Hindlimb muscle (tissue), 1 donor: ENCODE results near the gene AP3M1. TPM values are rescaled to one million over a fixed set of nuclear protein-coding genes. Genes with fewer than 3 reads are reported as not detected.
"Not testable (repeated sequence)": the region's sequence is repeated elsewhere in the genome, so short reads cannot be mapped to it uniquely, and the experiment has no call there.

Experiments used
- DNase-seq: peaks from one replicate; pipeline ENCODE4 v3.0.0-alpha.2; 2013
- polyA plus RNA-seq: library from polyadenylated mRNA; unstranded; fragments of 120-200 nt; gene quantifications from one replicate; pipeline ENCODE4 v1.2.1, GENCODE V29; 2013; ENCODE audit not compliant: insufficient read length

Gene AP3M1, protein sequence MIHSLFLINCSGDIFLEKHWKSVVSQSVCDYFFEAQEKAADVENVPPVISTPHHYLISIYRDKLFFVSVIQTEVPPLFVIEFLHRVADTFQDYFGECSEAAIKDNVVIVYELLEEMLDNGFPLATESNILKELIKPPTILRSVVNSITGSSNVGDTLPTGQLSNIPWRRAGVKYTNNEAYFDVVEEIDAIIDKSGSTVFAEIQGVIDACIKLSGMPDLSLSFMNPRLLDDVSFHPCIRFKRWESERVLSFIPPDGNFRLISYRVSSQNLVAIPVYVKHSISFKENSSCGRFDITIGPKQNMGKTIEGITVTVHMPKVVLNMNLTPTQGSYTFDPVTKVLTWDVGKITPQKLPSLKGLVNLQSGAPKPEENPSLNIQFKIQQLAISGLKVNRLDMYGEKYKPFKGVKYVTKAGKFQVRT
- polyA plus RNA-seq: 36.6 TPM

DNA sequence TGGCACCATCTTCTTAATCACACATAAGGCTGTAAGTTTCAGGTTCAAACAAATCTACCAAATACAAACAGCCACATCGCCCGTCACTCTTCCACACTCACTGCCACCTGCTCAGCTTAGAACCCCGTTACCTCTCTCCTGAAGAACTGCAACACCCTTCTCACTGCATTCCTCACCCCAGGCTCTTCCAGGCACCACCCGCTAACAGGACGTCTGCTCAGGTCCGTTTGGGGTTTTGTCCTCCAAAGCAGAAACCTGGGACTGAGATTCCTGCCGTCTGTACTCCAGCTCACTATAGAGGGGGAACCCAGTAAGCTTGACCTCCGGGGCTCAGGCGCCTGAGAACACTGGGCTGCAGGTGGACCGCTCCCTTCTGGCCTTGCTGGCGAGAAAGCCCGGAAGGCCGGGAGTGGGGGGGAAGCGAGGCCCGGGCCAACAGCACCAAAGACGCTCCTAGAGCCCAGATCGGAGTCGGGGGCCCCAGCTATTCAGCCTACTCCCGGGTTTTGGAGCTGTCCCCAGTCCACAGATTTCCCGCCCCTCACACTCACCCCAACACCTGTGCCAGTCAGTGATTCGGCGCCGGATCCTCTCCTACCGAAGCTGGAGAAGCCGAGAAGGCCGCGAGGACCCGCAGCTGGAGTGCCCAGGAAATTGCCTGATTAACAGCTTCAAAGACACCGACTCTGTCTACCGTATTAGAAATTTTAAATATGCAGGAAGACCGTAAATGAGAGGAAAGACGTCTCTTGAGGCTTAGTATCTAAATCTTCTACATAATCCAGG is at the start of gene AP3M1:
TSS of gene AP3M1 (minus strand) at position 625 of the 786 bp plus-strand sequence. CDS start 12,449 bp downstream, outside the sequence.
- DNase-seq: no peak

DNA sequence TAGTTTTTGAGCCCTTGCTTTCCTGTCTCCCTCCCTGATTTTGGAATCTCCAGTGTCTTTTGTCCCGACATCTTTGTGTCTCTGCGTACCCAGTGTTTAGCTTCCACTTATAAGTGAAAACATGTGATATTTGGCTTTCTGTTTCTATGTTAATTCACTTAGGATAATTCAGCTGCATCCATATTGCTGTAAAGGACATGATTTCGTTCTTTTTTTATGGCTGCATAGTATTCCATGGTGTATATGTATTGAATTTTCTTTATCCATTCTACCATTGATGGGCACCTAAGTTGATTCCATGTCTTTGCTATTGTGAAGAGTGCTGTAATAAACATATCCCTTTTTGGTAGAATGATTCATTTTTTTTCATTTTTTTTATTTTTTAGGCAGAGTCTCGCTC is 48.7 kb upstream of the AP3M1 start:
- no peak for DNase-seq

DNA sequence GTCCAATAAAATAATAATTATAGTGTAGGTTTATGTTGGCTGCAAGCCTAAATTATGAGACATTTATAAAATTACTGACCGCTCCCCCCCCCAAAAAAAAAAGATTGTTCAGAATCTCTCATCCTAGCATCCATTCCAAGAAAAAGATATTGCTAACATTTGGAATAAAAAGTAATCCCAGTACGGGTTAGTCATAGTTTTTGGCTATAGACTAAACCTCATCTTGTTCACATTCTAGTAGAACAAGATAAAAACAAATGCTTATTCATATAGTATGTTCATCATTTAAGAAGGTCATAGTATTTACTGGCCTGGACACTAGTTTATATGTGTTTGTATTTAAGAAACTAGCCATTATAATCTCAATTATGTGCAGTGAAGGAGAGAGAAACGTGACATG is 44.4 kb upstream of the AP3M1 start:
- DNase-seq: no peak

DNA sequence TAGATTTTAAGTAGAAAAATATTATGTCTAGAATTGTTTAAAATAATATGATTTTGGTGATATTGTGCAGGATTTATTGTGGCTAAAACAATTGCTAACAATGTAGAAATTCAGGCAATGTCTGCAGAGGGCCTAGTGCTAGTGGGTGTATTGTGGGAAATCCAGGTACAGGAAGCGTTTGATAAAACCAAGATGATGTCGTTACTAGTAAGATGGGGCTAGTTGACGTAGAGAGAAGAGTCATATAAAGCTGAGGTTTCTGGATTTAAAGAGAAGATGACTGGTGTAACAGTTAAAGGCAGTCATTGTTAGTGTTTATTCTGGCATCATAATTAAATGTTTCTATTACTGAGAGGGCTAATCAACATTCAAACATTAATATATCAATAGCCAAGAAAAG is 43.9 kb upstream of the AP3M1 start:
- DNase-seq: no peak

DNA sequence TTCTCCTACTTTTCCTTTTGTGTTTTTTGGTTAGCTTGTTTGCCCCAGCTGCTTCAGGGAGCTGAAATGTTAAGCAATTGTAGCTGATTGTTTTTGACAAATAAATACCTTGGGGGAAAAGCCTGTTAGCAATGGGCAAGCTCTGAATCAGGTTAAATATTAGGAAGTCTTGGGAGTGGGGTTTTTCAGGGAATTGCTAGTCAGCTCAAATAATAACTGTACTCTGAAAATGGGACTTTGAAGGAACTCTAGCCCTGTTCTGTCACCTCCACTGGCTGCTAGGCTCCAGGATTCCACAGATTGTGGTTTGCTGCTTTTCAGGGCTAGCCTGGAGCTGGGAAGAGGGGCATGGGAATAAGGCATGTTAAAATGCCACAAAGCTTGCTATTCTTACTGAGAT is 39.9 kb upstream of the AP3M1 start:
- DNase-seq: no peak

DNA sequence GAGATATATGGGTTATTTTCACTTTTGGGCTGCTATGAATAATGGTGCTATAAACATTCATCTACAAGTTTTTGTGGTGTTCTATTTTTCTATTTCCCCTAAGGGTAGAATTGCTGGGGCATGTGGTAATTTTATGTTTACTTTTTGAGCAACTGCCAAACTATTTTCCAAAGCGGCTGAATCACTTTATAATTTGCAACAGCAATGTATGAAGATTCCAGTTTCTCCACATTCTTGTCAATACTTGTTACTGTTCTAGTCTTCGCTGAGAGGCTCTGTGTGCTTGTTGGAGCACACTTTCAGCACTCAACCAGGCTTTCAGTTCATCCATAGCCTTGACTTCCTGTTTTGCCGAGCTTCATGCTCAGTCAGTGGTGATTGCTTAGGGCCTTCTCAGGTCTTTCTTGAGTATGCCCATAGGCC is 39.4 kb upstream of the AP3M1 start:
- peak; percentile 26 for DNase-seq

DNA sequence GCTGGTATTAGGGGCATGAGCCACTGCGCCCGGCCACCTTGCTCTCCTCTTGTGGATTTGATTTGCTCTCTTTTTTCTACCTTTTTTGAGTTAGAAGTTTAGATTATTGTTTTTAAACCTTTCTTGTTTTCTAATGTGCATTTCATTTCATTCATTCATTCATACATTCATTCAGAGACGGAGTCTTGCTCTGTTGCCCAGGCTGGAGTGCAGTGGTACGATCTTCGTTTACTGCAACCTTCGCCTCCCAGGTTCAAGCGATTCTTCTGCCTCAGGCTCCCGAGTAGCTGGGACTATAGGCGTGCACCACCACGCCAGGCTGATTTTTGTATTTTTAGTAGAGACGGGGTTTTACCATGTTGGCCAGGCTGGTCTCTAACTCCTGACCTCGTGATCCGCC is 38.0 kb upstream of the AP3M1 start:
- DNase-seq: not testable (repeated sequence)

DNA sequence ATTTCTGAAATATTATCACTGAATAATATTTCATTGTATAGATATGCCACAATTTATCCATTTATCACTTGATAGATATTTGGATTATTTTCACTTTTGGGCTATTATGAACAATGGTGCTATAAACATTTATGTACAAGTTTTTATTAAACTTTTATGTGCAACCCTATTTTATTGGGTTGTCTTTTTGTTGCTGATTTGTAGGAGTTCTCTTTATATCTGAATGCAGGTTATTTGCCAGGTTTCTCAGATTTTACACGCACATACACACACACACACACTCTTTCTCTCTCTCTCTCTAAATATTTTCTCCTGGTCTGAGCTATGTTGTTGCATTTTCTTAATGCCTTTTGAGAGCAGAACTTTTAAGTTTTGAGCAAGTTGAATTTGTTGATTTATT is 36.6 kb upstream of the AP3M1 start:
- DNase-seq: no peak

DNA sequence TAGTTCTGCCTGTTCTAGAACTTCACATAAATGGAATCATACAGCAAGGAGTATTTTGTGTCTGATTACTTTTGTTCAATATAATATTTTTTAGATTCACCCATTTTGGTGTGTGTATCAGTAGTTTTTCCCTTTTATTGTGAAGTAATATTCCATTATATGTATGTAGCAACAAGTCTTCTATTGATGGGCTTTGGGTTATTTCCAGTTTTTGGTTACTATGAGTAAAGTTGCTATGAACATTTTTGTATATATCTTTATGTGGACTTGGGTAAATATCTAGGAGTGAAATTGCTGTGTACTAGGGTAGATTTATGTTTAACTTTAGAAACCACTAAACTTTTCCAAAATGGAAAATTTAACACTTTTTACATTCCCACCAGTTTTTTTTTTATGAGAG is 36.0 kb upstream of the AP3M1 start:
- no peak for DNase-seq

DNA sequence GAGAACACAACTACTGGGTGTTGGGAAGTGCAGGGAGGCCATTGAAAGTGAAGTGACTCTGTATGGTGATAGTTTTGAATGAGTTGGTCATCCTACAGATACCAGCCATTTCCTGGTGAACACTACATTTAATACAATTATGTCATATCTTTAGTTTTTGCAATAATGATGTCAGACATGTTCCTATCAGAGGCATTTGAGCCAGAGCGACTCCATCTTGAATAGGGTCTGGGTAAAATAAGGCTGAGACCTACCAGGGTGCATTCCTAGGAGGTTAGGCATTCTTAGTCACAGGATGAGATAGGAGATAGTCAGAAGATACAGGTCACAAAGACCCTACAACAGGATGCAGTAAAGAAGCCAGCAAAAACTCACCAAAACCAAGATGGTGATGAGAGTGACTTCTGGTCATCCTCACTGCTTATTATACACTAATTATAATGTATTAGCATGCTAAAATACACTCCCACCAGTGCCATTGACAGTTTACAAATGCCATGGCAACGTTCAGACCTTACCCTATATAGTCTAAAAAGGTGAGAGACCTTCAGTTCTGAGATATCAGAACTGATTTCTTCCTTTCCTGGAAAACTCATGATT is 28.6 kb upstream of the AP3M1 start:
- no peak for DNase-seq

DNA sequence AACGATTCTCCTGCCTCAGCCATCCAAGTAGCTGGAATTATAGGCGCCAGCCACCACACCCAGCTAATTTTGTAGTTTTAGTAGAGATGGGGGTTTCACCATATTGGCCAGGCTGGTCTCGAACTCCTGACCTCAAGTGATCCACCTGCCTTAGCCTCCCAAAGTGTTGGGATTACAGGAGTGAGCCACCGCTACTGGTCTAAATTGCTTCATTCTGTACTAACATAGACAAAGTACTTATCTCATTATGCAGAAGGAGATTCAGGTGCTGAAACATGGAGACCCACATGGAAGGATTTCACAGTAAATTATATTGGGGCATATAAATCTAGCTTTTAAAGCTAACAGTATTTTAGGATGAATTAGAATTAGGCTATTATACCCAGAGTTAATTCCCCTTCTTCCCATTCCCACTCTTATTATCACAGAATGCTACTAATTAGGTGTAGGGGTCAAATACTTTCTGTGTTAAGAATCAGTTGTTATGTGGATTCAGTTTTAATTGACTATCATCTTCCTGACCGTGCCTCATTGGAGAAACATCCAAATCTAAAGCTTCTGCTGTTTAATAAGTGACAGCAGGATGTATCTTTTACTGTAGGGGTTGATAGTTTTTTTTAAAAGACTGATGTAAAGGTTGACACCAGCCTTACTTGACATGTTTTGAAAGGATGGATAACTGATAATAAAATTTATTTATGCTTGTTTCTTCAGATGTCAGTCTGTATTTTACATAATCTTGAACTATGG is 27.6 kb upstream of the AP3M1 start:
- DNase-seq: no peak

DNA sequence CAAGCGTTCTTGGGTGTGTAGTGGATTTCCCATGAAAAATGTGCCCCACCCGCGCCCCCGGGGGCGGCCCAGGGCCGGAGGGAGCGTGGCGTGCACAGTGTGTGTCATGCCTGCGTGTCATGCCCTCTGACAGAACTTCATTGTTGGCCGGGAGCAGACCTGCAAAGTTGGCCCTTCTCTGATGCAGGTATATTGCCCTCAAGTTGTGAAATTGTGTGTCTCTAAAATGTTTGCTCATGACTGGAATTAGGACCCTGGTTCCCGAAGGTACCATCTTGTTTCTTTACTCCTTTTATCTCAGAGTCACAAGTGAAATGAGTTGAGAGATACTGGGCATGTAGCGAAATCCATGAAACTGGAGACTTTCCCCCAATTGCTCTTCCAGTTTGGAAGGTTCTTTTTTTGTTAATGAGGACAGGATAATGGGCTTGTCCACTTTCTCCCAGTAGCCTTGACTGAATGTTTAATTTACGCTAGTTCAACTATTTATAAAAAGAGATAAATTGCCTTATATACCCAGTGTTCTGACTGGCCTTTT is 26.6 kb upstream of the AP3M1 start:
- no peak for DNase-seq

DNA sequence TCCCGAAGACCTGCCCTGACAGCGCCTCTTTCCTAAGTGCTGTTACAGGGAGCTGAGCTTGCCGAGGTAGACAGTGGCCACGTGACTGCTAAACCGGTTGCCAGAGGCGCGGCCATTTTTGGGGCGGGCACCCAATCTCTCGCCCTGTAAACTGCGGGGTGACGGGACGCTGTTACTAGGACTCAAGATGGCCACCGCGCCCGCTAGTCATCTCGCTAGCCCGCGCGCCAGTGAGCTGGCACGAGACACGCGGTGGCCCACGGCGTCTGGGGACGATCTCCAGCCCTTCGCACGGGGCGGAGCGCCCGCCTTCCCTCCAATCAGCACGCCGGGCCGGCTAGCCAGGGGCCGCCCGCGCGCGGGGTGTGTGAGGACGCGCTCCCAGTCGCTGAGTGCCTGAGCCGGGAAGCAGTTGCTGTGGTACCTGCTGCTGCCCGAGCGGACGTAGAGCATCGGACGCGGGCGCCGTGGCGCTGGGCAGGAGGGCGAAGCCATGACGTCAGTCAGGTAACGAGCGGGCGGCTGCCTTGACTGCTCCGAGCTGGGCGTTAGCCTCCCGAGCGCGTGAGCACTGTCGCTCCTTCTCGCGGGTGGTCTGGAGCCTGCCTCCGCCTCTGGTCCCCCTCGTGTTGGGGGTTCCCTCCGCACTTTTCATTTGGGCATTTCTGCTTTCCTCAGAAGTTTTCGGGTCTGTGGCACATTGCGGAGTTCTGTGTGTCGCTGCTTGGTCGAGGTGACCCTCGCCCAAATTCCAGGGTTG is 25.9 kb upstream of the AP3M1 start:
- DNase-seq: peak; percentile 89

DNA sequence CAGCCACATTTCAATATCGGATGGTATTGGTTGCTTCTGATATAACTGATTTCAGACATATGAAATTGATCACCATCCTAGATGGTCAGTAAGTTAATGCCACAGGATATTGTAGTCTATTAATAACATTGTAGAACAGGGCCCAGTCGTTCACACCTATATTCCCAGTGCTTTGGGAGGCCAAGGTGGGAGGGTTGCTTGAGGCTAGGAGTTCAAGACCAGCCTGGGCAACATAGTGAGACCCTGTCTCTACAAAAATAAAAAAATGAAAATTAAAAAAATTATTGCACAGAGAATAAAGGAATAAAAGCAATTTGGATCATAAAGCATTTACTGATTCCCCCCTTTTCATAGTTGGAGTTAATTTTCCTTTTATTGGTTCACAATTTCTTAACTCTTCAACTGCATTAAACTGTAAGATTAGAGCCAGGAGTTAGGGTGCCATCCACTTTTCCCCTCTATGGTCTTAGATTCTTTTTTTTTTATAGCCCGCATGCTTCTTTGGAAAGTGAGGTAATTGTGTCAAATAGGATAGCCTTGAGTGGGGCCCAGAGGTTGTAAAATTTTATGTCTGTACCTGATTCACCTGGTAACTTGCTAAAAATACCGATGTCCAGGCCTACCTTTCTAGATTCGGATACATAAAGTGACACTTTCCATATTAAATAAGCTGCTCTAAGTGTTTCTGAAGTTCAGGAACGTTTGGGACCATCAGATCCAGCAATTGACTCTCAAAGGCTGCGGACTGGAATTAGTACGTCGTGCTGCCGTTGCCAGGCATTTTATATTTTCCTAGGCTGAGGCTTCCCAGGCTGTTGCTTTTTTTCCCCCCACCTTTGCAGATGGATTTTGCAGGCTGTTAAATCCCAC is 25.1 kb upstream of the AP3M1 start:
- no peak for DNase-seq

DNA sequence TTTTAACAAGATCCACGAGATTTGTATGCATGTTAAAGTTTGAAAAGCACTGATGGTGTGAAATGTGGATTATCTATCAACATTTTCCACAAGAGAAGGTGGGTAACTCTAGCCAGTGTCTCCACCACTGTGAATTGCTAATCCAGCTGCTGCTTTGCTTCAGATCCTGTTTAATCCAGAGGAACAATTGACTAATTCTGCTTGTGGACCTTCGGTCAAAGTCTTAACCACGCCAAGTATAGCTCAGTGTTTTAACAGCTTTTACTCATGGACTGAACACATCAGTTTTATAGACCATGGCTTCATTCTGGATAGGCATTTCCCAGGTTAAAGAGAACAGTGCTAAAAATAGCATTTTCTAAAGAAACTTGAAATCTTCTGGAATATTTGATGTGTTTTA is 23.9 kb upstream of the AP3M1 start:
- DNase-seq: peak; percentile 64

DNA sequence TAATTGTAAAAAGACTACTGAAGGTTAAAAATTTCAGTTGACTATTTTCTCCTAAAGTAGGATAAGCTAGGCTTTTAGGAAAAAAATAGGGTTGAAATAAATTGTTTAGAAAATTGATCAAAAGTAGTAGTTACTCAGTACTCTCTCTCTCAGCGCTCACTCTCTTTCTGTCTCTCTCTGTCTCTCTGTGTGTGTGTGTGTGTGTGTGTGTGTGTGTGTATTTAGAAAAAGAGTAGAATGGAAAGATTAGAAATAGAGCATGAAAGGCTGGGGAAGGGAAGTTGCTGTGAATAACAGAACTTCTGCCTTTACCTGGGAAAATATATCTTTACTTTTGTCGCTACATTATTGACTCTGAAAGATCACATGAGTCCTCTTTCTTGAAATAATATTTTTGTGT is 21.0 kb upstream of the AP3M1 start:
- DNase-seq: no peak

DNA sequence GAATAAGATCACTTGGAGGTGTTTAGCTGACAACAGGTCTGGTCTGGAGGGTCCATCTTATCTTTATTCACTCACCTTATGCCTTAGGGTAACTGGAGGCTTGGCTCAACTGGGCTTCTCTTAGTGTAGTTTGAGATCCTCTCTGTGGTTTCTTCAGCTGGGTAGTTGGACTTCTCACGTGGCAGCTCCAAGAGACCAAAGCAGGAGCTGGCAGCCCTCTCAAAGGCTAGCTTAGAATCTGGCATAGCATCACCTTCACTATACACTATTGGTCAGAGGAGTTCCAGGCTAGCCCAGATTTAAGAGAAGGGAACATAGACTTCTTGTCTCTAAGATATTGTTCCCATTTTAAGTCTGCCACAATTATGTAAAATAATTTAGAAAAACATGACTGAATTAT is 16.8 kb upstream of the AP3M1 start:
- no peak for DNase-seq

DNA sequence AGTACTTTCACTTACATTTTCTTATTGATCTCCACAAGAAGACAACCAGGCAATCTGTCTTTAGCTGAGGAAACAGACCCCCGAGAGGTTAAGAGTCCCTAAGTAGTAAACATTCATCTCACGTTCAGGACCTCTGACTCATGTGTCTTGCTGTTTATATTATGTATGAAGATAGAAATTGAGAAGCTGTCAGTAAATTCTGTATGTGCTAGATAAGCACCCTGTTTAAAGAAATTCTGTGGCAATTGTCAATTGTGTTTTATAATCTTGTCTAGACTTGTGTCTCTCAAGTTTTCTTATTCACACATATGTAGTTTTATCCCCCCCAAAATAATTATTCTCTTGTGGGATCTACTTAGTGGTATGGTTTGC is 14.9 kb upstream of the AP3M1 start:
- DNase-seq: no peak

DNA sequence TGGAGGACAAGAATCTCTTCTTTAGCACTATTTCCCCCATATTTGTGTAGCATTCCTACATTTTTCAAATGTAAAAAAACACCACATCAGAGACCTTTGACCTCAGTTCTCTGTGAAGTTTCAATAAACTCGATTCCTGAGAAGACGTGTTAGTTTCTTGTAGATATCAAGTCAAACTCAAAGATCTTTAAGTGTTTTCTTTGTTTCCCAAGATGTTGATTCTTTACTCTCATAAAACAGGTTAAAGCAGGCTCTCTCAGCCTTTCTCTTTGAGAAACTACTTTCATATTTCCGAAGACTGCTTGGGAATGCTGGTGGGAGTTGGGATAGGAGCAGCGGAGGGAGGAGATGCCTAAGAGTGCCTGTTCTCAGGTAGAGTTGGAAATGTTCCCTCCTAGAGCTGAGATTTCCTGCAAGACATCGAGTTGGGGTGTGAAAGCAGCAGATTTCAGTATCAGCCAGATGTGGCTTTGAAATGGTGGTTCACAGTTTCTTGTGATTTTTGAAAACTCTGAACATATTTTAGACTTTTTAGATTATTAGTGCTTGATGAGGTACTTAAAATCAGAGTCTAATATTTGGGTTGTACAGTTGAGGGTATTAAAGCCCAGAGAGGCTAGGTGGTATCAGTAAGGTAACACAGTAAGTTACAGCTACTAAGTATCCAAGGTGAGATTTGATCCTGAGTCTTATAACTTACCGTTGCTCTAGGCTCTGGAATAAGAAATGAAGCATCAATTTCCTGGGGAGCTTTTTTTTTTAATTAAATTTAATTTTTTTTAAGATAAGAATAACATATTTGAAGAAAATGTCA is 14.3 kb upstream of the AP3M1 start:
- no peak for DNase-seq
